ENCODE data around the gene TTYH1.

The TTYH1 gene

GRCh38 chr19:54484451-54484850 is 69.2 kb downstream of the TTYH1 start:
- DNase-seq = no peak

- no peak for DNase-seq
Measured at GRCh38 chr19:54485851-54486250, 70.6 kb downstream of the TTYH1 start.

Data from retina (tissue), 1 donor.